Stimulated activated CD8-positive, alpha-beta memory T cell treated with anti-CD3 and anti-CD28 coated beads, Interleukin-15, amount 100 ng/mL, for 24 hours (primary cell): ENCODE measurements around the gene ZNF280A.
A peak's percentile ranks its signal among the peaks of the same experiment; 100 is the strongest.
"Not testable (repeated sequence)": the region's sequence is repeated elsewhere in the genome, so short reads cannot be mapped to it uniquely, and the experiment has no call there.

ENCODE experiments used
- DNase-seq: peaks from one replicate; pipeline ENCODE4 v3.0.0-alpha.2; 2020; ENCODE audit warnings: low read depth

ZNF280A gene

GRCh38 chr22:22512951-22513350, 7.1 kb downstream of the ZNF280A start:
- DNase-seq, result no peak

- DNase-seq, result not testable (repeated sequence)
Measured at GRCh38 chr22:22510833-22511232, 9.2 kb downstream of the ZNF280A start.

GRCh38 chr22:22509912-22510311, 10.2 kb downstream of the ZNF280A start:
- not testable (repeated sequence) for DNase-seq

GRCh38 chr22:22508274-22509176, 11.5 kb downstream of the ZNF280A start, which contains the start of gene ZNF280B:
Gene ZNF280B, minus strand, starts transcription at chr22:22508742. Its CDS starts 19,344 bp downstream, at chr22:22489398.
- DNase-seq, result peak; percentile 63

GRCh38 chr22:22507743-22508273, 12.3 kb downstream of the ZNF280A start:
- DNase-seq, result no peak

- DNase-seq, result no peak
Measured at GRCh38 chr22:22506736-22507135, 13.3 kb downstream of the ZNF280A start.

GRCh38 chr22:22498267-22498666, 21.8 kb downstream of the ZNF280A start:
- no peak for DNase-seq

- DNase-seq, result not testable (repeated sequence)
Measured at GRCh38 chr22:22491589-22491988, 28.5 kb downstream of the ZNF280A start.

GRCh38 chr22:22488736-22489135, 31.3 kb downstream of the ZNF280A start:
- DNase-seq, result no peak

- no peak for DNase-seq
Measured at GRCh38 chr22:22487869-22488597, 32.0 kb downstream of the ZNF280A start.

- DNase-seq, result no peak
Measured at GRCh38 chr22:22487059-22487458, 33.0 kb downstream of the ZNF280A start.

- DNase-seq, result no peak
Measured at GRCh38 chr22:22486132-22486899, 33.8 kb downstream of the ZNF280A start.

- DNase-seq, result no peak
Measured at GRCh38 chr22:22485524-22485923, 34.5 kb downstream of the ZNF280A start.

GRCh38 chr22:22484023-22484422, 36.0 kb downstream of the ZNF280A start:
- no peak for DNase-seq

- no peak for DNase-seq
Measured at GRCh38 chr22:22480940-22481339, 39.1 kb downstream of the ZNF280A start.

GRCh38 chr22:22479999-22480532, 40.0 kb downstream of the ZNF280A start:
- DNase-seq, result no peak

GRCh38 chr22:22479116-22479515, 41.0 kb downstream of the ZNF280A start:
- DNase-seq, result no peak

- no peak for DNase-seq
Measured at GRCh38 chr22:22478470-22478869, 41.6 kb downstream of the ZNF280A start.

- no peak for DNase-seq
Measured at GRCh38 chr22:22474733-22475132, 45.3 kb downstream of the ZNF280A start.

- not testable (repeated sequence) for DNase-seq
Measured at GRCh38 chr22:22471104-22471503, 49.0 kb downstream of the ZNF280A start.

- no peak for DNase-seq
Measured at GRCh38 chr22:22469527-22469926, 50.5 kb downstream of the ZNF280A start.
